IMR-90 (cell line): ENCODE measurements around the gene CEP20. TPM values are rescaled to one million over a fixed set of nuclear protein-coding genes. Genes with fewer than 3 reads are reported as not detected.

Source experiments
- ATAC-seq: fragments of 200-7000 bp; cut with Tn5 transposase; 2 replicates; pipeline ENCODE4 v1.9.1; 2020; ENCODE audit warnings: low read depth, mild to moderate bottlenecking, moderate library complexity
- BruUV-seq: library from RNA; stranded (reverse); fragments of 400-500 nt; replicated peaks from 2 replicates; lab custom pipeline; 2021; lab: Mats Ljungman, UMichigan
- CTCF ChIA-PET: fragments of 300-600 bp; formaldehyde crosslinking; extraction: SDS; loops from one replicate; lab custom pipeline; 2021; ENCODE audit warnings: antibody characterized with exemption; lab: Yijun Ruan, JAX
- POLR2A ChIA-PET: fragments of 300-600 bp; sonication (Branson Sonifier 250); formaldehyde crosslinking; loops from one replicate; lab custom pipeline; 2022; ENCODE audit warnings: antibody characterized with exemption; ENCODE audit not compliant: unreplicated experiment; lab: Charles Lee
- DNase-seq: peaks from one replicate; pipeline ENCODE4 v3.0.0; 2013
- H2AFZ ChIP-seq: replicated peaks from 2 replicates; pipeline ENCODE3; 2013; ENCODE audit warnings: low read length, mild to moderate bottlenecking; ENCODE audit not compliant: poor library complexity
- H2AK5ac ChIP-seq: 2 replicates; pipeline ENCODE4 v1.6.1; 2013; ENCODE audit warnings: low read depth, low read length, inconsistent platforms
- H2AK9ac ChIP-seq: replicated peaks from 2 replicates; pipeline ENCODE3; 2013; ENCODE audit warnings: mild to moderate bottlenecking, low read depth, low read length, moderate library complexity; ENCODE audit not compliant: poor library complexity
- H2BK120ac ChIP-seq: 2 replicates; pipeline ENCODE4 v1.6.1; 2013; ENCODE audit warnings: low read depth, low read length, inconsistent platforms
- H2BK15ac ChIP-seq: 3 replicates; pipeline ENCODE4 v1.6.1; 2013; ENCODE audit warnings: low read depth, low read length, inconsistent platforms
- H2BK20ac ChIP-seq: 2 replicates; pipeline ENCODE4 v1.6.1; 2013; ENCODE audit warnings: low read depth, mild to moderate bottlenecking, inconsistent platforms, low read length, moderate library complexity
- H2BK5ac ChIP-seq: 2 replicates; pipeline ENCODE4 v1.6.1; 2013; ENCODE audit warnings: mild to moderate bottlenecking, low read depth, low read length, inconsistent platforms; ENCODE audit not compliant: poor library complexity, severe bottlenecking
- H3K14ac ChIP-seq: replicated peaks from 2 replicates; pipeline ENCODE4 v1.6.1; 2013; ENCODE audit warnings: low read depth, low read length, inconsistent platforms
- H3K18ac ChIP-seq: 2 replicates; pipeline ENCODE4 v1.6.1; 2013; ENCODE audit warnings: low read depth, low read length, control low read depth
- H3K23ac ChIP-seq: 2 replicates; pipeline ENCODE4 v1.6.1; 2013; ENCODE audit warnings: low read depth, low read length, inconsistent platforms
- H3K27ac ChIP-seq: 2 replicates; pipeline ENCODE4 v1.5.1; 2013; ENCODE audit warnings: mild to moderate bottlenecking, control low read depth, low read length; ENCODE audit not compliant: insufficient read depth
- H3K27me3 ChIP-seq: 2 replicates; pipeline ENCODE4 v1.6.1; 2013; ENCODE audit warnings: low read length; ENCODE audit not compliant: control insufficient read depth, insufficient read depth
- H3K36me3 ChIP-seq: 2 replicates; pipeline ENCODE4 v1.6.1; 2013; ENCODE audit warnings: low read length, mixed read lengths; ENCODE audit not compliant: control insufficient read depth, insufficient read depth
- H3K4ac ChIP-seq: 2 replicates; pipeline ENCODE4 v1.6.1; 2013; ENCODE audit warnings: low read depth, low read length, inconsistent platforms
- H3K4me1 ChIP-seq: 2 replicates; pipeline ENCODE4 v1.6.1; 2013; ENCODE audit warnings: low read length, mixed read lengths; ENCODE audit not compliant: control insufficient read depth, insufficient read depth
- H3K4me2 ChIP-seq: 2 replicates; pipeline ENCODE4 v1.6.1; 2013; ENCODE audit warnings: low read depth, mild to moderate bottlenecking, control low read depth, low read length, moderate library complexity
- H3K4me3 ChIP-seq: 2 replicates; pipeline ENCODE4 v1.5.1; 2013; ENCODE audit warnings: low read depth, mild to moderate bottlenecking, control low read depth, low read length, moderate library complexity; ENCODE audit not compliant: insufficient read depth
- H3K56ac ChIP-seq: 2 replicates; pipeline ENCODE4 v1.6.1; 2013; ENCODE audit warnings: low read length, inconsistent platforms; ENCODE audit not compliant: insufficient read depth; ENCODE audit errors: extremely low read depth
- H3K79me1 ChIP-seq, 2 experiments: 2 replicates each; pipeline ENCODE4 v1.6.1; 2013; ENCODE audit warnings: low read length in 2 of 2, inconsistent platforms in 1 of 2, low read depth in 1 of 2
- H3K9ac ChIP-seq: 2 replicates; pipeline ENCODE4 v1.6.1; 2013; ENCODE audit warnings: low read depth, low read length, control low read depth
- H3K9me1 ChIP-seq: 2 replicates; pipeline ENCODE4 v1.6.1; 2013; ENCODE audit warnings: low read length, inconsistent platforms; ENCODE audit not compliant: insufficient read depth
- H3K9me3 ChIP-seq: 2 replicates; pipeline ENCODE4 v1.6.1; 2013; ENCODE audit warnings: low read length; ENCODE audit not compliant: control insufficient read depth, insufficient read depth
- H4K20me1 ChIP-seq: 2 replicates; pipeline ENCODE4 v1.6.1; 2013; ENCODE audit warnings: low read length, inconsistent platforms; ENCODE audit not compliant: insufficient read depth
- H4K5ac ChIP-seq: 2 replicates; pipeline ENCODE4 v1.6.1; 2013; ENCODE audit warnings: mild to moderate bottlenecking, low read depth, low read length, control low read depth
- H4K8ac ChIP-seq, 2 experiments: 2 replicates each; pipeline ENCODE4 v1.6.1; 2013; ENCODE audit warnings: low read depth in 2 of 2, low read length in 2 of 2, control low read depth in 1 of 2, inconsistent platforms in 1 of 2
- H4K91ac ChIP-seq: 2 replicates; pipeline ENCODE4 v1.6.1; 2013; ENCODE audit warnings: low read depth, low read length, inconsistent platforms; ENCODE audit not compliant: insufficient read depth
- CEBPB ChIP-seq: IDR thresholded peaks from 2 replicates; pipeline ENCODE4 v1.6.1; 2012; ENCODE audit warnings: low read depth, low read length, improper control_type of control experiment
- CHD1 ChIP-seq: IDR thresholded peaks from 2 replicates; pipeline ENCODE4 v1.6.1; 2012; ENCODE audit warnings: low read depth, low read length, improper control_type of control experiment
- MAFK ChIP-seq: IDR thresholded peaks from 2 replicates; pipeline ENCODE4 v1.6.1; 2012; ENCODE audit warnings: low read depth, low read length, improper control_type of control experiment
- RAD21 ChIP-seq: IDR thresholded peaks from 2 replicates; pipeline ENCODE4 v1.6.1; 2012; ENCODE audit warnings: low read length, improper control_type of control experiment
- RFX5 ChIP-seq: IDR thresholded peaks from 2 replicates; pipeline ENCODE4 v1.8.0; 2012; ENCODE audit warnings: low read depth, mild to moderate bottlenecking, low read length, moderate library complexity
- SMC3 ChIP-seq: fragments of 150-350 bp; IDR thresholded peaks from 2 replicates; pipeline ENCODE4 v1.6.1; 2016; ENCODE audit warnings: low read depth, mild to moderate bottlenecking, antibody characterized with exemption, low read length, moderate library complexity
- WGBS, 2 experiments: methylation state at CpG; one replicate each; pipeline versions ENCODE4 v1.1.5 to v1.1.7; 2013; ENCODE audit warnings: missing lambda C conversion rate in 2 of 2; ENCODE audit not compliant: insufficient read length in 1 of 2; ENCODE audit errors: extremely low coverage in 2 of 2; 5-methylcytosine and 5-hydroxymethylcytosine counted together
- dilution Hi-C: fragments of 300-500 bp; cut with HindIII; formaldehyde crosslinking; loops from one replicate; pipeline ENCODE4 v1.14.3; 2018; ENCODE audit warnings: low sequenced_read_pairs; ENCODE audit not compliant: unreplicated experiment
- in situ Hi-C: fragments of 300-500 bp; cut with MboI; formaldehyde crosslinking; loops from 3 replicates; pipeline ENCODE4 v1.14.3; 2019; ENCODE audit warnings: low sequenced_read_pairs, inconsistent platforms, mixed read lengths
- intact Hi-C: fragments of 100-400 bp; cut with micrococcal nuclease; formaldehyde crosslinking; loops from 2 replicates; pipeline ENCODE4 v1.10.0; 2022
- polyA plus RNA-seq, 3 experiments: library from polyadenylated mRNA; depleted of rRNA; stranded (reverse); fragments of >200 nt; gene quantifications; 2 replicates each; pipeline ENCODE4 v1.2.3, GENCODE V29; 2012; ENCODE audit warnings: low replicate concordance in 1 of 3
- total RNA-seq: library from RNA; depleted of rRNA; stranded (reverse); fragments of >200 nt; gene quantifications from 2 replicates; pipeline ENCODE4 v1.2.3, GENCODE V29; 2012
- TF ChIP-seq, protein P1 (sequence below): fragments of 150-350 bp; IDR thresholded peaks from 2 replicates; pipeline ENCODE4 v1.6.1; 2016; ENCODE audit warnings: low read depth, mild to moderate bottlenecking, low read length, moderate library complexity, borderline replicate concordance

CEP20 gene
- total and polyA plus RNA-seq, 2 of the 4 experiments (the other 2 are of a cell fraction) = 28.8 to 40.1 TPM

DNA sequence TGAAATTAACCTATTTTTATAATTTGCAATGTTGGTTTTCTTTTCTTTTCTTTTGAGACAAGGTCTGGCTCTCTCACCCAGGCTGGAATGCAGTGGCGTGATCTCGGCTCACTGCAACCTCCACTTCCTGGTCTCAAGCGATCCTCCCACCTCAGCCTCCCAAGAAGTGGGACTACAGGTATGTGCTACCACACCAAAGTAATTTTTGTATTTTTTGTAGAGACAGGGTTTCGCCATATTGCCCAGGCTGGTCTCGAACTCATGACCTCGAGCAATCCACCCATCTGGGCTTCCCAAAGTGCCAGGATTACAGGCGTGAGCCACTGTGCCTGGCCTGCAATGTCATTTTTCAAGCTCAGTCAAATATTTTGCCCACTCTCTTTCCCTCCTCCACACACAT lies 67.6 kb downstream of the CEP20 start:
- no peak overlapping the region for H3K18ac ChIP-seq
- in situ Hi-C loops (no loop called here), intact Hi-C loops (loop anchor here (5.0 kb wide), 1 partner anchor 54 kb away; no protein-coding TSS in a partner anchor), dilution Hi-C loops (no loop called here)
- ChIA-PET CTCF (interaction anchor here (0.9 to 1.1 kb wide), 4 partner anchors 31 to 57 kb away, joined by 3 read pairs; no protein-coding TSS in a partner anchor), POLR2A (no interaction called here)
- no peak overlapping the region for H2BK15ac ChIP-seq
- H4K91ac ChIP-seq = no peak overlapping the region
- WGBS, 2 experiments = 95% methylated on average over 3 of the region's 7 CpGs; no CpG with 5 or more reads in 1 of the 2 experiments
- no peaks in the 10 kb centered on the region for H3K4me1 ChIP-seq
- no peak overlapping the region for H3K56ac ChIP-seq
- no peak overlapping the region for H2BK5ac ChIP-seq
- no peak overlapping the region for H4K5ac ChIP-seq
- H2AK5ac ChIP-seq = no peak overlapping the region
- no peak overlapping the region for H3K9ac ChIP-seq
- no peak overlapping the region for H3K23ac ChIP-seq
- H3K79me1 ChIP-seq = no peaks in the 10 kb centered on the region
- no peak overlapping the region for H3K14ac ChIP-seq
- H4K8ac ChIP-seq = no peak overlapping the region
- no peak overlapping the region for H3K4ac ChIP-seq
- no peak overlapping the region for H2BK120ac ChIP-seq
- TF ChIP-seq, protein P1, sequence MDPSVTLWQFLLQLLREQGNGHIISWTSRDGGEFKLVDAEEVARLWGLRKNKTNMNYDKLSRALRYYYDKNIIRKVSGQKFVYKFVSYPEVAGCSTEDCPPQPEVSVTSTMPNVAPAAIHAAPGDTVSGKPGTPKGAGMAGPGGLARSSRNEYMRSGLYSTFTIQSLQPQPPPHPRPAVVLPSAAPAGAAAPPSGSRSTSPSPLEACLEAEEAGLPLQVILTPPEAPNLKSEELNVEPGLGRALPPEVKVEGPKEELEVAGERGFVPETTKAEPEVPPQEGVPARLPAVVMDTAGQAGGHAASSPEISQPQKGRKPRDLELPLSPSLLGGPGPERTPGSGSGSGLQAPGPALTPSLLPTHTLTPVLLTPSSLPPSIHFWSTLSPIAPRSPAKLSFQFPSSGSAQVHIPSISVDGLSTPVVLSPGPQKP = no peak
- TF ChIP-seq RAD21 (no peak), RFX5 (no peak), CHD1 (no peak), CEBPB (no peak), SMC3 (no peak), MAFK (no peak)
- H3K9me1 ChIP-seq = no peaks in the 10 kb centered on the region
- BruUV-seq = no TSS peak
- no peak overlapping the region for H2AK9ac ChIP-seq
- H3K36me3 ChIP-seq = no peaks in the 10 kb centered on the region
- no peak overlapping the region for H2AFZ ChIP-seq
- H3K4me2 ChIP-seq = no peak overlapping the region
- DNase-seq (no peak), ATAC-seq (no peak)
- no peak overlapping the region for H3K27ac ChIP-seq
- H3K4me3 ChIP-seq = no peak overlapping the region
- H2BK20ac ChIP-seq = no peak overlapping the region
- H3K9me3 ChIP-seq = no peaks in the 10 kb centered on the region; the same call in 1 of the 2 replicates
- H4K20me1 ChIP-seq = no peaks in the 10 kb centered on the region
- H3K27me3 ChIP-seq = peaks cover 9% of the 10 kb centered on the region
